Mononuclear cell (primary cell): ENCODE measurements around the gene SLC16A12. TPM values are rescaled to one million over a fixed set of nuclear protein-coding genes. Genes with fewer than 3 reads are reported as not detected.

Experiments
- H3K27me3 ChIP-seq: 2 replicates; pipeline ENCODE4 v1.6.0; 2011; ENCODE audit warnings: low read length, control low read depth; ENCODE audit not compliant: insufficient read depth
- H3K4me1 ChIP-seq: 2 replicates; pipeline ENCODE4 v1.5.1; 2011; ENCODE audit warnings: mild to moderate bottlenecking, low read length, control low read depth; ENCODE audit not compliant: insufficient read depth
- H3K4me3 ChIP-seq: 2 replicates; pipeline ENCODE4 v1.5.1; 2011; ENCODE audit warnings: mild to moderate bottlenecking, low read length, moderate library complexity
- H3K9me3 ChIP-seq: 2 replicates; pipeline ENCODE4 v1.5.1; 2011; ENCODE audit warnings: low read depth, mild to moderate bottlenecking, control low read depth, low read length
- total RNA-seq: library from RNA; depleted of rRNA; stranded (reverse); fragments of >200 nt; gene quantifications from one replicate; pipeline ENCODE4 v1.2.3, GENCODE V29; 2012

Gene SLC16A12, protein sequence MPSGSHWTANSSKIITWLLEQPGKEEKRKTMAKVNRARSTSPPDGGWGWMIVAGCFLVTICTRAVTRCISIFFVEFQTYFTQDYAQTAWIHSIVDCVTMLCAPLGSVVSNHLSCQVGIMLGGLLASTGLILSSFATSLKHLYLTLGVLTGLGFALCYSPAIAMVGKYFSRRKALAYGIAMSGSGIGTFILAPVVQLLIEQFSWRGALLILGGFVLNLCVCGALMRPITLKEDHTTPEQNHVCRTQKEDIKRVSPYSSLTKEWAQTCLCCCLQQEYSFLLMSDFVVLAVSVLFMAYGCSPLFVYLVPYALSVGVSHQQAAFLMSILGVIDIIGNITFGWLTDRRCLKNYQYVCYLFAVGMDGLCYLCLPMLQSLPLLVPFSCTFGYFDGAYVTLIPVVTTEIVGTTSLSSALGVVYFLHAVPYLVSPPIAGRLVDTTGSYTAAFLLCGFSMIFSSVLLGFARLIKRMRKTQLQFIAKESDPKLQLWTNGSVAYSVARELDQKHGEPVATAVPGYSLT
- total RNA-seq: not detected

DNA sequence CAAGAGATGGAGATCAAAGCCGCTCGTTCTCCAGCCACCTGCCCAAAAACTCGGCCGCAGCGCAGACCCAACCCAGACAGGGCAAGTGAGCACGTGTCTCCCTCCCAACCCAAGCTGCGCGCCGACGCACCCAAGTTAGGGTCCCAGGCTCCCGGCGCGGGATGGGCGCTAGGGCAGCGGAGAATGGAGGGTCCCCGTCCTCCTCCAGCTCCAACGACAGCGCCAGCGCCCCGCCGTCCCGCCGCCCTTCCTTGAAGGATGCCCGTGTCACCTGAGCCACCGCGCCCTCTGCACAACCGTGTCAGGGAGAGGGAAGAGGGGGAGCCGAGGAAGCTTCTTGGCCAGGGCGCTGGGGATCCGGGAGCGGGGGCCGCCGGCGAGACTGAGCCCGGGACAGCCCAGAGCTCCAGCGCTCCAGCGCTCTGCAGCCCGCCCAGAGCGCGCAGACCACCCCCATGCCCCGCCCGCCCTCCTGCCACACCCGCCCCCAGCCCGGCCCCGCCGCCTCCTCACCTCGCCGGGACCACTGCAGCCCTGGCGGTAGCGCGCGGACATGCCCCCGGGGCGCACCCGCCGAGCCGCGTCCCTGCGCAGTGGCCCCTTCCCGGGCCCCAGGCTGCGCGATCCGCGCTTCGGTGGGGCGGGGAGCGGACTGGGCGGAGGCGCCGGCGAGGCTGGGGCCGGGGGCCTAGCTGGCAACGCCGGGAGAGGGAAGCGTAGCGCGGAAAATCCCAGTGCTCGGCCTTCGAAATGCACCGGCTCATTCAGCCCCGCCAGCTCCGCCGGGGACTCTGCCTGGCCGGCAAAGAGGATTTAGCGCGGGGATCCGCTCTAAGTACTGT lies at the start of gene SLC16A12:
Gene SLC16A12 (minus strand): TSS at position 424 of the 842 bp plus-strand sequence. CDS start 73,016 bp downstream, outside the sequence.
- H3K27me3 ChIP-seq: peaks cover 78% of the 10 kb centered on the region
- peaks cover 3% of the 10 kb centered on the region for H3K4me1 ChIP-seq
- no peak within 1 kb of the TSS for H3K4me3 ChIP-seq
- H3K9me3 ChIP-seq: no peaks in the 10 kb centered on the region

DNA sequence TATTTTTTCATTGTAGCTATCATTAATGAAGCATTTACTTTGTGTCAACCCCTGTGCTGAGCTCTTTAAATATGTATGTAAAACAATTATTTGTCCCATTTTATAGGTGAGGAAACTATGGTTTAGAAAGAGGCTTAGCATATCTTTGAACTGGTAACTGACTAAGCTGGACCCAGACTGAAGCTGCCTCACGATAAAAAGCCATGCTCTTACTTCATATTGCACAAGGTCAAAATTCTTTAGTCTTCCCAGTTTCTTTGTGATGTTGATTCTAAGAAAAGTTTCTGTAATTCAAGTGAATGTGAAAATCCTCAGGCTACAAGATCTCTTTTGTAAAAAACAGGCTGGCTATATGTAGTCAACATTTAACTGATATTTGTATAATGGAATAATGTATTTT lies 46.6 kb upstream of the SLC16A12 start:
- H3K9me3 ChIP-seq: no peaks in the 10 kb centered on the region
- H3K4me1 ChIP-seq: no peaks in the 10 kb centered on the region
- no peaks in the 10 kb centered on the region for H3K27me3 ChIP-seq
- no peak overlapping the region for H3K4me3 ChIP-seq

- H3K27me3 ChIP-seq: no peaks in the 10 kb centered on the region
- H3K9me3 ChIP-seq: no peaks in the 10 kb centered on the region
- H3K4me3 ChIP-seq: no peak overlapping the region
- H3K4me1 ChIP-seq: no peaks in the 10 kb centered on the region
Observed at GRCh38 chr10:89580243-89580642, 44.8 kb upstream of the SLC16A12 start.

DNA sequence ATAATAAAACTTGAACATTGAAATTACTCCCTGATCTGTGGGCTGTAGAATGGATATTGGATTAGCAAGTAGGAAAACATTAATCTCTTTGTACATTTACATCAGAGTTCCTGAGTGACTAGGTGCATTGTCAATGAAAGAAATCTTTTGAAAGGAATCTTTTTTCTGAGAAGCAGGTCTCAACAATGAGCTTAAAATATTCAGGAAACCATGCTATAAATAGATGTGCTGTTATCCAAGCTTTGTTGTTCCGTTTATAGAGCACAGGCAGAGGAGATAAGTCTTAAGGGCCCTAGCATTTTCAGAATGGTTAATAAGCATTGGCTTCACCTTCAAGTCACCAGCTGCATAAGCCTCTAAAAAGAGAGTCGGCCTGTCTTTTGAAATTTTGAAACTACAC lies 41.3 kb upstream of the SLC16A12 start:
- H3K27me3 ChIP-seq: no peaks in the 10 kb centered on the region
- H3K4me3 ChIP-seq: no peak overlapping the region
- no peaks in the 10 kb centered on the region for H3K9me3 ChIP-seq
- H3K4me1 ChIP-seq: no peaks in the 10 kb centered on the region

DNA sequence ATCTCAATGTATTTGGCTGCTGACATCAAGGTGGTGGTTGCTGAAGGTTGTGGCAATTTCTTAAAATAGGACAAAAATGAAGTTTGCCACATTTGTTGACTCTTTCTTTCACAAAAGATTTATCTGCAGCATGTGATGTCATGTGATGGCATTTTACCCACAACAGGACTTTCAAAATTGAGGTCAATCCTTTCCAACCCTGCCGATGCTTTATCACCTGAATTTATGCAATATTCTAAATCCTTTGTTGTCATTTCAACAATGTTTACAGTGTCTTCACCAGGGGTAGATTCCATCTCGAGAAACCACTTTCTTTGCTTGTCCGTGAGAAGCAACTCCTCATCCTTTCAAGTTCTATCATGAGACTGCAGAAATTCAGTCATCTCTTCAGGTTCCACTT lies 40.6 kb upstream of the SLC16A12 start:
- H3K4me1 ChIP-seq: no peaks in the 10 kb centered on the region
- no peak overlapping the region for H3K4me3 ChIP-seq
- no peaks in the 10 kb centered on the region for H3K9me3 ChIP-seq
- H3K27me3 ChIP-seq: no peaks in the 10 kb centered on the region

DNA sequence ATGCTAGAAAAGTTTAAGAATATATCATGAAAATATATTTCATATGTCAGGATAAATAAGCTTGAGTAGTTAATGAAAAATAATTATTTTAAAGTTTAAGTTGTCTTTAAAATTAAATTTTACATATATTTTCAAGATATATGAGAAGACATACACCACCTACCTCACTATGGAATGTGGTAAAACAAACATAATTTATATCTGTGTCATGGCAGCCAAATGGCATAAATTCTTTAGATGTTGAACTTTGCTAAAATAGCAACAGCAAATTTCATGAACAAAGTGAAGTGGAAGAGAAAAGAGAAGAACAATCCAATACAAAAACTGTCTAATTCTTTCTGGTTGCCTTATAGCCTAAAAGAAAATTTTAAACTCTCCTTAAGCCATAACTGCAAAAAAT lies 39.6 kb upstream of the SLC16A12 start:
- Histone ChIP-seq H3K27me3 (no peaks in the 10 kb centered on the region), H3K9me3 (no peaks in the 10 kb centered on the region), H3K4me3 (no peak overlapping the region), H3K4me1 (no peaks in the 10 kb centered on the region)

- Histone ChIP-seq H3K4me3 (no peak overlapping the region), H3K27me3 (no peaks in the 10 kb centered on the region), H3K9me3 (no peaks in the 10 kb centered on the region), H3K4me1 (no peaks in the 10 kb centered on the region)
Observed at GRCh38 chr10:89574368-89574767, 39.0 kb upstream of the SLC16A12 start.

DNA sequence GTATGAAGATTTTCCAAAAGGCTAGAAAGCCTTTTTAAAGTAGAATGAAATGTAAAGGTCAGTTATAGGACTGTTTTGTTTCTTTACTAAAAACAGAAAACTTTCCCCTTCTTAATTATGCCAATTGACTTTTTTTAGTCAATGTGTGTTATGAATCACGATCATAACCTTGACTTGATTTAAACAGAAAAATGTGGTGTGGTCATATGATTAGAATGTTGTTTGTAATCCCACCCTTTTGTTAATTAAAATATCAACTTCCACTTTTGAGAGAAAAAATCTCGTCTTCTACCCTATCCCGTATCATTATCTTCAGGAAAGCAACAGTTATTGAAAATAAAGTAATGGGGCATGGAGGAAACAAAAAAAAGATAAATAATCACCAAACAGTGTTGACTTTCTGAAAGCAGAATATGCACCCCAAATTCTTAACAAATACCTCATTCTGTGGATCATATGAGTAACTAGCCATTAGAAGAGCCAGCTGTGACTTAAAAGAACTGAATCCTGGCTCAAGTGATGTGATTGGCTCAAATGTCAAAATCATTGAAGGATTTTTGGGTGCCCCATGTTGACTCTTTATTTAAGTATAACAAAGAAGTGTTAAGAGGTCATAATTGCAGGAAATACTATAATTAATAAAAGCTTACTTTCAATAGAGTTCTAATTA lies 32.3 kb upstream of the SLC16A12 start:
- Histone ChIP-seq H3K4me3 (no peak overlapping the region), H3K27me3 (peaks cover 5% of the 10 kb centered on the region), H3K4me1 (no peaks in the 10 kb centered on the region), H3K9me3 (no peaks in the 10 kb centered on the region)

GRCh38 chr10:89566992-89567391 lies 31.6 kb upstream of the SLC16A12 start:
- no peak overlapping the region for H3K4me3 ChIP-seq
- H3K4me1 ChIP-seq: no peaks in the 10 kb centered on the region
- H3K9me3 ChIP-seq: no peaks in the 10 kb centered on the region
- H3K27me3 ChIP-seq: peaks cover 5% of the 10 kb centered on the region

DNA sequence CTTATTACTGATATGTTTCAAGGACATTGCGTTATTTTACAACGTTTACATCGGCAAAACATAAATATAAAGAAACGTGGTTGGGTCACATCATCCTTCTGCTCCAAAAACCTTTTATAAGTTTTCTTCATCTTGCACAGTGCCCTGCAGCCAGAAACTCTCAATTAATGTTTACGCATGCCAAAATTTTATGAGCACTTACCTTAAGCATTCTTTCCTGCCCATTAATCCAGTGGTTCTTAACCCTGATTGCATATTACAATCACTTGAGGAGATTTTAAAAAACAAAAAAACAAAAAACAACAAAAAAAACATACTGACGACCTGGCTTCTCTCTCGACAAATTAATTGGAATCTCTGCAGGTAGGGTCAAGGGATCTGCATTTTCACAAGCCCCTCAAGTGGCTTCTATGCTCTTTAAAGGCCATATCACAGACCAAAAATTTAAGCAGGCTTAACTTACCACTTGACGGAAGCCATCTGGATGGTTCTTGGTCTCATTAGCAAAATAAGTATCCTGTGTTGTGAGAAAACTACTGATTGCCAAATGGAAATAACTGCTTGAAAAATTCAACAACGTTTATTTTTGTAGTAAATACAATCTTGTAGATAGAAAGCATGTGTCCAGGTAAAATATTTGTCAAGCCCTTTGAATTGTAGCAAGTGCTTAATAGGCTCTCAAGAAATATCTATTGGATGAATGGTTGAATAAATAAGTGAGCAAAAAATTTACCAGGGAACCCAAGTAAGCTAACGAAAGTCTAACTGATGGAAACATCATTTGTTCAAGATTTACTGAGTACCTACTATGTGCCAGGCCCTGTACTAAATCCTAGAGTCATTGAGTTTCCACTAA lies 30.9 kb upstream of the SLC16A12 start:
- Histone ChIP-seq H3K4me3 (no peak overlapping the region), H3K9me3 (no peaks in the 10 kb centered on the region), H3K27me3 (peaks cover 5% of the 10 kb centered on the region), H3K4me1 (no peaks in the 10 kb centered on the region)

GRCh38 chr10:89565180-89565579 lies 29.8 kb upstream of the SLC16A12 start:
- no peaks in the 10 kb centered on the region for H3K4me1 ChIP-seq
- H3K4me3 ChIP-seq: no peak overlapping the region
- no peaks in the 10 kb centered on the region for H3K9me3 ChIP-seq
- peaks cover 5% of the 10 kb centered on the region for H3K27me3 ChIP-seq

DNA sequence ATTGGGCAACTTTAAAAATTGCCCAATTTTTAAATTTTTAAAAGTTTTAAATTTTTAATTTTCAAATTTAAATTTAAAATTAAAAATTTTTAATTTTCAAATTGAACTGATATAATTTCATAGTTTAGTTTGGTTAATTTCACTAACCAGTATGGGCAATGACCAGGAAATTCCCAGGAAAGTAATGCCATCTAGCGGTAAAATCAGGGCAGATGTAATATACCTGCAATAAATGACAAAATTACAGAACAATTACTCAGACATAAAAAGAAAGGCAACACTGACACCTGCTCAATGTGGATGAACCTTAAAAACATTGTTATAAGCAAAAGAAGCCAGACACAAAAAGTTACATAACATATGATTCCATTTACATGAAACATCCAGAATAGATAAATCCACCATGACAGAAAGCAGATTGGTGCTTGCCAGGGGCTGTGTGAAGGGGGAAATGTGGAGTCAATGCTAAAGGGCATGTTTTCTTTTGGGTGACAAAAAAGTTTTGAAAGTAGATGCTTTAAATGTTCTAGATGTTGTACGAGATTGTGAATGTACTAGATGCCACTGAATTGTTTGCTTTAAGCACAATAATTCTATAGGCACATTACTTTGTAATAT lies 28.6 kb upstream of the SLC16A12 start:
- peaks cover 5% of the 10 kb centered on the region for H3K27me3 ChIP-seq
- no peaks in the 10 kb centered on the region for H3K4me1 ChIP-seq
- H3K4me3 ChIP-seq: no peak overlapping the region
- no peaks in the 10 kb centered on the region for H3K9me3 ChIP-seq

GRCh38 chr10:89563311-89563710 lies 27.9 kb upstream of the SLC16A12 start:
- H3K4me3 ChIP-seq: no peak overlapping the region
- no peaks in the 10 kb centered on the region for H3K4me1 ChIP-seq
- H3K9me3 ChIP-seq: no peaks in the 10 kb centered on the region
- peaks cover 5% of the 10 kb centered on the region for H3K27me3 ChIP-seq

GRCh38 chr10:89556600-89556999 lies 21.2 kb upstream of the SLC16A12 start:
- no peaks in the 10 kb centered on the region for H3K27me3 ChIP-seq
- H3K9me3 ChIP-seq: no peaks in the 10 kb centered on the region
- no peaks in the 10 kb centered on the region for H3K4me1 ChIP-seq
- no peak overlapping the region for H3K4me3 ChIP-seq
